ENCODE data around the gene LFNG.

DNA sequence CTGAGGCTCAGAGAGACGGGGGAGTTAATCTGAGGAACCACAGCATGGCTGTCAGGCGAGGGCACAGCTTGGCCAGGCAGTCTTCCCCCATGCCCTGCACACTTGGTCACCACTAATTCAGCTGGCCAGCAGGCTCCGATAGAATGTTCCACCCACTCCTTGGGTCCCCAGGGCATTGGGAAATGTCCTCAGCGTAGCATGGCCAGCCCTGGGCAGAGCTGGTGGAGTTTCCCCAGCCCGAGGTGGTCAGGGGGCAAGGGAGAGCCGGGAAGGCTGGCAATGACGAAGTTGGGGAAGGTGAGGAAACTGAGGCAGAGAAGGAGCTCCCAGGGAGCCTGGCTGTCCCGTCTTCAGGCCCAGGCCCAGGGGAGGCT, 31.3 kb upstream of the LFNG start:
- no peak for TF ChIP-seq POLR2A (IDR thresholded peaks at IDR 0.05)
- TF ChIP-seq, protein P1, sequence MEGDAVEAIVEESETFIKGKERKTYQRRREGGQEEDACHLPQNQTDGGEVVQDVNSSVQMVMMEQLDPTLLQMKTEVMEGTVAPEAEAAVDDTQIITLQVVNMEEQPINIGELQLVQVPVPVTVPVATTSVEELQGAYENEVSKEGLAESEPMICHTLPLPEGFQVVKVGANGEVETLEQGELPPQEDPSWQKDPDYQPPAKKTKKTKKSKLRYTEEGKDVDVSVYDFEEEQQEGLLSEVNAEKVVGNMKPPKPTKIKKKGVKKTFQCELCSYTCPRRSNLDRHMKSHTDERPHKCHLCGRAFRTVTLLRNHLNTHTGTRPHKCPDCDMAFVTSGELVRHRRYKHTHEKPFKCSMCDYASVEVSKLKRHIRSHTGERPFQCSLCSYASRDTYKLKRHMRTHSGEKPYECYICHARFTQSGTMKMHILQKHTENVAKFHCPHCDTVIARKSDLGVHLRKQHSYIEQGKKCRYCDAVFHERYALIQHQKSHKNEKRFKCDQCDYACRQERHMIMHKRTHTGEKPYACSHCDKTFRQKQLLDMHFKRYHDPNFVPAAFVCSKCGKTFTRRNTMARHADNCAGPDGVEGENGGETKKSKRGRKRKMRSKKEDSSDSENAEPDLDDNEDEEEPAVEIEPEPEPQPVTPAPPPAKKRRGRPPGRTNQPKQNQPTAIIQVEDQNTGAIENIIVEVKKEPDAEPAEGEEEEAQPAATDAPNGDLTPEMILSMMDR (IDR thresholded peaks at IDR 0.05) = no peak
